Activated B cell treated with CpG ODN at 0.5 μM for 24 hours (primary cell): ENCODE data around the gene TNFRSF4. TPM values are rescaled to one million over a fixed set of nuclear protein-coding genes. Genes with fewer than 3 reads are reported as not detected.

ENCODE experiments used
- ATAC-seq: fragments of 200-7000 bp; cut with Tn5 transposase; one replicate; pipeline ENCODE4 v1.10.0; 2021; ENCODE audit warnings: low read depth, mild to moderate bottlenecking, moderate library complexity
- CTCF ChIA-PET: fragments of 350-600 bp; sonication (Branson Sonifier 250); formaldehyde crosslinking; loops from one replicate; lab custom pipeline; 2021; ENCODE audit warnings: antibody characterized with exemption; lab: Charles Lee
- POLR2A ChIA-PET: fragments of 350-600 bp; sonication (Branson Sonifier 250); formaldehyde crosslinking; loops from one replicate; lab custom pipeline; 2021; ENCODE audit warnings: antibody characterized with exemption; lab: Charles Lee
- DNase-seq: peaks from one replicate; pipeline ENCODE4 v3.0.0; 2022
- H3K27ac Mint-ChIP-seq: one replicate; pipeline ENCODE4 v1.8.0; 2020; ENCODE audit warnings: mixed read lengths
- H3K27me3 Mint-ChIP-seq: one replicate; pipeline ENCODE4 v1.8.0; 2021; ENCODE audit warnings: mixed read lengths
- H3K36me3 Mint-ChIP-seq: one replicate; pipeline ENCODE4 v1.8.0; 2021; ENCODE audit warnings: low read depth, mixed read lengths
- H3K4me1 Mint-ChIP-seq: one replicate; pipeline ENCODE4 v1.8.0; 2021; ENCODE audit warnings: mixed read lengths
- H3K4me3 Mint-ChIP-seq: one replicate; pipeline ENCODE4 v1.8.0; 2020; ENCODE audit warnings: mild to moderate bottlenecking, mixed read lengths
- H3K9me3 Mint-ChIP-seq: one replicate; pipeline ENCODE4 v1.8.0; 2020; ENCODE audit warnings: mixed read lengths
- CTCF ChIP-seq: fragments of 200-600 bp; IDR thresholded peaks from one replicate; pipeline ENCODE4 v1.8.0; 2022; ENCODE audit warnings: antibody characterized with exemption, mild to moderate bottlenecking
- intact Hi-C: fragments of 100-400 bp; cut with micrococcal nuclease; formaldehyde crosslinking; loops from one replicate; pipeline ENCODE4 v1.15.1; 2024
- total RNA-seq: library from RNA; stranded (reverse); gene quantifications from 2 replicates; pipeline ENCODE4 v1.2.3, GENCODE V29; 2022

TNFRSF4 gene
- total RNA-seq, 1 donor from 2014 or later, result 0.86 TPM

DNA sequence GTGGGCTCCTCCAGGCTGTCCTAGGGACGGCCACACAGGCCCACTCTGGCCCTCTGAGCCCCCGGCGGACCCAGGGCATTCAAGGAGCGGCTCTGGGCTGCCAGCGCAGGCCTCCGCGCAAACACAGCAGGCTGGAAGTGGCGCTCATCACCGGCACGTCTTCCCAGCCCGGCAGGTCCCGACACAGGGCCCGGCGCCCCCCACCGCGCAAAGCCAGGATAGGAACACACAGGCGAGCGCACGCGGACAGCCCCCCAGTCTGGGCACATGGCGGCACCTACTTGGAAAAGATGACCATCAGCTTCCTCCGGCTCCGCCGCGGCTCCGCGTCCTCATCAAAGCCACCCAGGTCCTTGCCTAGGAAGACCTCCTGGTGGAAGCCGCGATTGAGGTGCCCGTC, 14.2 kb upstream of the TNFRSF4 start:
- Mint-ChIP-seq H3K4me1 (peaks cover 20% of the 10 kb centered on the region), H3K27me3 (no peaks in the 10 kb centered on the region), H3K36me3 (peaks cover 47% of the 10 kb centered on the region), H3K9me3 (no peaks in the 10 kb centered on the region), H3K27ac (no peak overlapping the region), H3K4me3 (no peak overlapping the region)
- ChIA-PET POLR2A (interaction anchor here (2.1 kb wide), 1 partner anchor 16 kb away, joined by 4 read pairs; no protein-coding TSS in a partner anchor), CTCF (no interaction called here)
- ATAC-seq (no peak), DNase-seq (no peak)
- intact Hi-C loops, result no loop called here
- TF ChIP-seq CTCF, result no peak

DNA sequence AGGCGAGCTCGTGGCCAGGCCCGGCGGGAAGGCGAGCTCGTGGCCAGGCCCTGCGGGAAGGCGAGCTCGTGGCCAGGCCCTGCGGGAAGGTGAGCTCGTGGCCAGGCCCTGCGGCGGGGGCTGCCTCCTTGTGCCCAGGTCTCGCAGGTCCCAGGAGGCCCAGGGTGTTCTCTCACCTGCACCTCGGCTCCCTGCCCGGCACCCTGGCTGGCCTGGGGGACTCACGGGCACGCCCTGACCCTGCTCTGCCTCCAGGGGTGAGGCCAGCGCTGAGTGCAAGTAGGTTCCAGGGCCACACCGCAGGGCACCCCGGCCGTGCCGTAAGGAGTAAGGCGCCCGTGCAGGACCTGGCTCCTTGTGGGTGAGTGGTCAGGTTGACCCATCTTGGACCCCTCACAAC, 13.4 kb upstream of the TNFRSF4 start:
- POLR2A ChIA-PET, result interaction anchor here (0.8 to 2.1 kb wide), 3 partner anchors 15 to 58 kb away, joined by 3 to 7 read pairs (median 4); no protein-coding TSS in a partner anchor
- intact Hi-C loops, result no loop called here
- H3K36me3 Mint-ChIP-seq, result peaks cover 55% of the 10 kb centered on the region
- peaks cover 18% of the 10 kb centered on the region for H3K4me1 Mint-ChIP-seq
- H3K27me3 Mint-ChIP-seq, result no peaks in the 10 kb centered on the region
- no peak overlapping the region for H3K27ac Mint-ChIP-seq
- no peak for ATAC-seq
- DNase-seq, result no peak
- CTCF ChIA-PET, result interaction anchor here (1.6 kb wide), 1 partner anchor 105 kb away, joined by 6 read pairs; no protein-coding TSS in a partner anchor
- no peaks in the 10 kb centered on the region for H3K9me3 Mint-ChIP-seq
- H3K4me3 Mint-ChIP-seq, result no peak overlapping the region
- TF ChIP-seq CTCF, result no peak

DNA sequence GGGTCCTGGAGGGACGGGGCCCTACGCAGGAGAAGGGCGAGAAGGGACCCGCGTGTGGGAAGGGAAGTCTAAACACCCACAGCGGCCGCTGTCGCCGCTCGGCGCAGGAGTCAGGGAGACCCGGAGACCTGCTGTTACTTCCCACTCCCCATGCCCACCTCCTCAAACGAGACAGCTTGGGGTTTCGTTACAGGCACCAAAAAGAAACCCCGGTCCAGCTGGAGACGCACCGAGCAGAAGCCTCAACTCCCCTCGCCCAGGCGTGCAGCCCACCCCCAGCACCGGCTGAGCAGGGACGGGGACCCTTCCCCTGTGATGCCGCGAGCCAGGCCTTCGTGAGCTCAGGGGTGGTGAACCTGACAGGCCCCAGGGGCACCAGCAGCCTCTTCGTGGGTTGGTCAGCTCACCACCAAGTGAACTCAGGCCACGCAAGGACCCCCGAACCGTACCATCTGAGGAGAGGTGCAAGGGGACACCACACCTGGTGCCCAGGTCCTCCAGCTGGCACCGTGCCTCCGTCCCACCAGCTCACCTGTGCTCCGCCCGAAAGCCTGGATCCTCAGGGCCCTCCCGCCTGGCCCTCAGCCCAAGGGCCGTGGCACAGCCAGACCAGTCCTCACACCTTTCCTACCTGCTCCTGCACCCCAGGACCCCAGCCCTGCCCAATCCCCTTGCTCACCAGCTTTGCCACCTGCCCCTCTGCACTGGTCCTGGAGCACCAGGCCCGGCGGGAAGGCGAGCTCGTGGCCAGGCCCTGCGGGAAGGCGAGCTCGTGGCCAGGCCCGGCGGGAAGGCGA, 12.8 kb upstream of the TNFRSF4 start:
- ATAC-seq (no peak), DNase-seq (no peak)
- peaks cover 18% of the 10 kb centered on the region for H3K4me1 Mint-ChIP-seq
- no peaks in the 10 kb centered on the region for H3K9me3 Mint-ChIP-seq
- ChIA-PET POLR2A (interaction anchor here (0.8 to 2.1 kb wide), 3 partner anchors 14 to 58 kb away, joined by 3 to 7 read pairs (median 4); no protein-coding TSS in a partner anchor), CTCF (interaction anchor here (1.6 kb wide), 1 partner anchor 105 kb away, joined by 6 read pairs; no protein-coding TSS in a partner anchor)
- intact Hi-C loops, result no loop called here
- peaks cover 58% of the 10 kb centered on the region for H3K36me3 Mint-ChIP-seq
- no peak for TF ChIP-seq CTCF
- no peak overlapping the region for H3K4me3 Mint-ChIP-seq
- no peaks in the 10 kb centered on the region for H3K27me3 Mint-ChIP-seq
- no peak overlapping the region for H3K27ac Mint-ChIP-seq

- Mint-ChIP-seq H3K27ac (peak overlapping the region; percentile 46), H3K9me3 (no peaks in the 10 kb centered on the region), H3K4me1 (peaks cover 16% of the 10 kb centered on the region), H3K4me3 (no peak overlapping the region), H3K27me3 (no peaks in the 10 kb centered on the region), H3K36me3 (peaks cover 59% of the 10 kb centered on the region)
- no peak for TF ChIP-seq CTCF
- intact Hi-C loops, result no loop called here
- ChIA-PET CTCF (interaction anchor here (1.6 kb wide), 1 partner anchor 104 kb away, joined by 6 read pairs; no protein-coding TSS in a partner anchor), POLR2A (interaction anchor here (2.0 kb wide), 1 partner anchor 19 kb away, joined by 7 read pairs; no protein-coding TSS in a partner anchor)
- no peak for DNase-seq
- no peak for ATAC-seq
These were observed 12.0 kb upstream of the TNFRSF4 start for GRCh38 chr1:1225913-1226312.

GRCh38 chr1:1225238-1225845, 11.4 kb upstream of the TNFRSF4 start:
- Mint-ChIP-seq H3K27me3 (no peaks in the 10 kb centered on the region), H3K4me3 (no peak overlapping the region), H3K9me3 (no peaks in the 10 kb centered on the region), H3K36me3 (peaks cover 65% of the 10 kb centered on the region), H3K27ac (peak overlapping the region; percentile 46), H3K4me1 (peaks cover 10% of the 10 kb centered on the region)
- CTCF ChIA-PET, result no interaction called here
- DNase-seq, result no peak
- POLR2A ChIA-PET, result interaction anchor here (2.0 kb wide), 1 partner anchor 18 kb away, joined by 7 read pairs; no protein-coding TSS in a partner anchor
- TF ChIP-seq CTCF, result no peak
- intact Hi-C loops, result no loop called here
- no peak for ATAC-seq
